CD4-positive, CD25-positive, alpha-beta regulatory T cell (primary cell): ENCODE results near the gene ZNF512B. TPM values are rescaled to one million over a fixed set of nuclear protein-coding genes. Genes with fewer than 3 reads are reported as not detected.
"Not testable (repeated sequence)": the region's sequence is repeated elsewhere in the genome, so short reads cannot be mapped to it uniquely, and the experiment has no call there.

Experiments used
- ATAC-seq, 2 donors: fragments of 150-1000 bp; cut with Tn5 transposase; one replicate each; pipeline ENCODE4 v1.10.0; 2021; ENCODE audit warnings: low read depth in 2 of 2, moderate number of reproducible peaks in 2 of 2, moderate library complexity in 1 of 2
- DNase-seq, 3 donors: peaks; one replicate each; pipeline versions ENCODE4 v3.0.0 to v3.0.0-alpha.2; 2012 to 2022; ENCODE audit warnings: mixed read lengths in 1 of 3
- H3K27ac ChIP-seq: one replicate; pipeline ENCODE4 v1.7.0; 2013; ENCODE audit warnings: mild to moderate bottlenecking, low read length; ENCODE audit not compliant: insufficient read depth, poor library complexity, severe bottlenecking
- H3K27me3 ChIP-seq: one replicate; pipeline ENCODE4 v1.7.0; 2013; ENCODE audit warnings: low read length; ENCODE audit not compliant: control insufficient read depth, insufficient read depth
- H3K36me3 ChIP-seq: one replicate; pipeline ENCODE4 v1.7.0; 2013; ENCODE audit warnings: mild to moderate bottlenecking, low read length, moderate library complexity; ENCODE audit not compliant: control insufficient read depth, insufficient read depth
- H3K4me1 ChIP-seq: 2 replicates; pipeline ENCODE4 v1.7.0; 2013; ENCODE audit warnings: mild to moderate bottlenecking, low read length; ENCODE audit not compliant: insufficient read depth, control insufficient read depth, poor library complexity, severe bottlenecking
- H3K4me3 ChIP-seq: one replicate; pipeline ENCODE4 v1.7.0; 2013; ENCODE audit warnings: low read depth, mild to moderate bottlenecking, low read length, moderate library complexity
- H3K9me3 ChIP-seq, 2 experiments: 1 replicate in 1 of 2; 2 replicates in 1 of 2; pipeline ENCODE4 v1.7.0; 2013; ENCODE audit warnings: low read length in 2 of 2, mild to moderate bottlenecking in 1 of 2, moderate library complexity in 1 of 2; ENCODE audit not compliant: control insufficient read depth in 2 of 2
- H3K27ac Mint-ChIP-seq, 3 donors: one replicate each; pipeline ENCODE4 v1.8.0; 2020 to 2022; ENCODE audit warnings: mild to moderate bottlenecking in 3 of 3, mixed read lengths in 3 of 3, moderate library complexity in 2 of 3
- H3K27me3 Mint-ChIP-seq: one replicate; pipeline ENCODE4 v1.8.0; 2022; ENCODE audit warnings: mild to moderate bottlenecking, mixed read lengths
- H3K36me3 Mint-ChIP-seq: one replicate; pipeline ENCODE4 v1.8.0; 2020; ENCODE audit warnings: mixed read lengths
- H3K4me1 Mint-ChIP-seq, 4 donors: one replicate each; pipeline ENCODE4 v1.8.0; 2020 to 2022; ENCODE audit warnings: mixed read lengths in 4 of 4, mild to moderate bottlenecking in 1 of 4
- H3K4me3 Mint-ChIP-seq, 4 donors: one replicate each; pipeline ENCODE4 v1.8.0; 2020 to 2022; ENCODE audit warnings: mild to moderate bottlenecking in 4 of 4, mixed read lengths in 4 of 4, moderate library complexity in 3 of 4
- H3K9me3 Mint-ChIP-seq, 7 donors: one replicate each; pipeline ENCODE4 v1.8.0; 2020 to 2022; ENCODE audit warnings: mixed read lengths in 7 of 7, mild to moderate bottlenecking in 3 of 7, moderate library complexity in 2 of 7
- polyA plus RNA-seq, 4 donors: library from polyadenylated mRNA; unstranded; fragments of 300-500 nt; fragmentation: Illumina TruSeq; gene quantifications; one replicate each; pipeline ENCODE4 v1.2.3, GENCODE V29; 2021
- total RNA-seq: library from RNA; stranded (reverse); gene quantifications from one replicate; pipeline ENCODE4 v1.2.3, GENCODE V29; 2022

Gene ZNF512B
- total and polyA plus RNA-seq, 5 donors from 2014 or later: 0.41 to 21.2 (median 0.47) TPM

GRCh38 chr20:63916371-63916939 is 53.3 kb downstream of the ZNF512B start:
- not testable (repeated sequence) for H3K9me3 Mint-ChIP-seq, H3K27me3 ChIP-seq, H3K27ac ChIP-seq, H3K27ac Mint-ChIP-seq, H3K9me3 ChIP-seq, H3K27me3 Mint-ChIP-seq, DNase-seq, H3K4me3 Mint-ChIP-seq, H3K4me3 ChIP-seq, ATAC-seq, H3K4me1 ChIP-seq
- Mint-ChIP-seq H3K36me3 (peaks cover 16% of the 10 kb centered on the region), H3K4me1 (peaks cover 0 to 25% (median 14%) of the 10 kb centered on the region in 4 donors)
- H3K36me3 ChIP-seq: peaks cover 14% of the 10 kb centered on the region

- no peaks in the 10 kb centered on the region for H3K9me3 ChIP-seq
- DNase-seq: no peak
- Mint-ChIP-seq H3K9me3 (peaks cover 0 to 4% (median 0%) of the 10 kb centered on the region in 7 donors), H3K4me1 (peaks cover 5 to 35% (median 22%) of the 10 kb centered on the region in 4 donors), H3K27me3 (no peaks in the 10 kb centered on the region), H3K27ac (no peak overlapping the region), H3K4me3 (no peak overlapping the region), H3K36me3 (peaks cover 16% of the 10 kb centered on the region)
- no peak overlapping the region for H3K27ac ChIP-seq
- no peak overlapping the region for H3K4me3 ChIP-seq
- H3K27me3 ChIP-seq: no peaks in the 10 kb centered on the region
- H3K4me1 ChIP-seq: no peaks in the 10 kb centered on the region
- ATAC-seq: no peak
- peaks cover 14% of the 10 kb centered on the region for H3K36me3 ChIP-seq
Measured at GRCh38 chr20:63915471-63915870, 54.3 kb downstream of the ZNF512B start.

DNA sequence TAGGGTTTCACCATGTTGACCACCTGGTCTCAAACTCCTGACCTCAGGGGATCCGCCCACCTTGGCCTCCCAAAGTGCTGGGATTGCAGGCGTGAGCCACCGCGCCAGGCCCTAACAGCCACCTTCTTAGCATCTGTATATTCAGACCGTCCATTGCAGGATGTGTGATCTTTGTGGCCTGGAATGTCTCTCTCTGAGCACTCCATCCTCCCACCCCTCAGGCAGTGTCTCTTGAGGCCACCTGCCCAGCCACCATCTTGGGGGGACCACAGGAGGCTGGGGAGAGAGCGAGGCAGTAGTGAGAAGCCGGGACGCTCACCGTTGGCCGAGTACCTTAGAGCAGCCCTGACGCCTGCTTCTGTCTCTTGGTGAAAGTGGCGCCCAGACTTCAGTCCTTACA is 56.0 kb downstream of the ZNF512B start:
- Histone ChIP-seq H3K9me3 (no peaks in the 10 kb centered on the region), H3K27me3 (no peaks in the 10 kb centered on the region), H3K4me1 (peaks cover 6% of the 10 kb centered on the region), H3K27ac (no peak overlapping the region), H3K36me3 (peaks cover 12% of the 10 kb centered on the region), H3K4me3 (no peak overlapping the region)
- ATAC-seq: no peak
- Mint-ChIP-seq H3K4me3 (no peak overlapping the region), H3K4me1 (peaks cover 11 to 45% (median 31%) of the 10 kb centered on the region in 4 donors), H3K27ac (no peak overlapping the region), H3K27me3 (no peaks in the 10 kb centered on the region), H3K9me3 (peaks cover 0 to 4% (median 0%) of the 10 kb centered on the region in 7 donors), H3K36me3 (peaks cover 20% of the 10 kb centered on the region)
- no peak for DNase-seq

DNA sequence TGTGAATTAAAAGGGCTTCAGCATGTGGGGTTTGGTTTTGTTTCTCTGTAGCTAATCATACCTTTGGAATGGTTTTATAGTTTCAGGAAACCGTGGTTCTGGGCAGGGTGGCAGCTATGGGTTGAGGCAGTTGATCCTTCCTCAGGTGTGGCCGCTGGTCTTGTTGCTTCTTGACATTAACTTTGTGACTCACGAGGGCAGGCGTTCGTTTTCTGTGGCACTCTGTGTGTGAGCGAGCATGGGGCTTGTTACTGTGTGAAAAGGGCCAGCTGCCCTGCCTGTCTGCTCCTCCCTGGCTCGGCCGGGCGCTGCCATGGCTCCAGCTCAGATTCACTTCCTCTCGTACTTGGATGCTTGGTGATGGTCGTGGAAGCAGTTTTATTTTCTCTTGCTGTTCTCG is 58.6 kb downstream of the ZNF512B start:
- Mint-ChIP-seq H3K4me3 (peak overlapping the region in 1 of 4 donors; percentile 38), H3K4me1 (peaks cover 11 to 55% (median 30%) of the 10 kb centered on the region in 4 donors)
- H3K4me1 ChIP-seq: peaks cover 6% of the 10 kb centered on the region

DNA sequence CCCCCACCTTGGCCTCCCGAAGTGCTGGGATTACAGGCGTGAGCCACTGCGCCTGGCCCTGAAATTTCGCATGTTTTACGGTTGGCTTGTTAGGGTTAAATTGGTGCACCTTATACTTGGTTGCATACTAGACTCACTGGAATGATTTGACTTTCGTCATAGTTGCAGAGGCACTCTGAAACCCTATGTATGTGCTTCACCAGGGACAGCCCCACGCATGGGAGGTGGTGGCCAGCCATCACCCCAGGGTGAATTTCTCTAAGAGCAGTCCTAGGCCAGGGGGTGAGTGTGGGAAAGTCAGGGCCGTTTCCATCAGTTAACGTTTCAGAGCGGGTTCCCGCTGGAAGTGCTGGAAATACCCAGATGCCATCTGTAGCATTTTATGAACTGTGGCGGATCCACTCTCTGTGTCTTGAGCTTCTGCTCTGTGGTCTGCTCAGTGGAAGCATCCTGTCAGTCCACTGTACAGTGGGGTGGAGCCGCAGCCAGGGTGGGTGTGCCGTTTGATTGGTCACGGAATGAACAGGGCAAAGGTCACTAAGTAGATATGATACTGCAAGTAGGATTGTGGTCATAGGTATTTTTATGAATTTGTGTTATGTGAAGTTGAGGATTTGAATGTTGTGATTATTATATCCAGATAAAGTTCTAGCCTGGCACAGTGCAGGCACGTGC is 61.6 kb downstream of the ZNF512B start:
- DNase-seq (no peak), ATAC-seq (no peak)
- H3K27me3 ChIP-seq: no peaks in the 10 kb centered on the region
- H3K27ac ChIP-seq: no peak overlapping the region
- no peaks in the 10 kb centered on the region for H3K27me3 Mint-ChIP-seq
- H3K9me3 Mint-ChIP-seq: no peaks in the 10 kb centered on the region
- H3K9me3 ChIP-seq: no peaks in the 10 kb centered on the region
- peaks cover 22% of the 10 kb centered on the region for H3K4me1 ChIP-seq
- no peak overlapping the region for H3K4me3 ChIP-seq
- peak overlapping the region in 2 of 3 donors; percentile 16 to 80 for H3K27ac Mint-ChIP-seq
- no peaks in the 10 kb centered on the region for H3K36me3 ChIP-seq
- H3K36me3 Mint-ChIP-seq: peaks cover 4% of the 10 kb centered on the region
- peaks cover 11 to 70% (median 37%) of the 10 kb centered on the region in 4 donors for H3K4me1 Mint-ChIP-seq
- H3K4me3 Mint-ChIP-seq: no peak overlapping the region

More for the DNA sequence above, 58.6 kb downstream of the ZNF512B start:
- ATAC-seq: no peak
- H3K27ac Mint-ChIP-seq: peak overlapping the region in 2 of 3 donors; percentile 38 to 87
- Histone ChIP-seq H3K36me3 (peaks cover 6% of the 10 kb centered on the region), H3K9me3 (no peaks in the 10 kb centered on the region), H3K27me3 (no peaks in the 10 kb centered on the region), H3K4me3 (no peak overlapping the region), H3K27ac (no peak overlapping the region)
- no peaks in the 10 kb centered on the region for H3K27me3 Mint-ChIP-seq
- peaks cover 10% of the 10 kb centered on the region for H3K36me3 Mint-ChIP-seq
- H3K9me3 Mint-ChIP-seq: peaks cover 0 to 2% (median 0%) of the 10 kb centered on the region in 7 donors
- peak in 1 of 3 donors; percentile 16 for DNase-seq

Other genes with a start within 250 kb of the ZNF512B start
- 237 TPM for gene LIME1, start 233.3 kb downstream of the ZNF512B start, total RNA-seq
- gene LIME1, start 233.3 kb downstream of the ZNF512B start, polyA plus RNA-seq: 100 to 1,000 TPM; 338 to 547 (median 430) TPM
- gene SLC2A4RG, start 230.2 kb downstream of the ZNF512B start, total RNA-seq: 110 TPM
- gene SLC2A4RG, start 230.2 kb downstream of the ZNF512B start, polyA plus RNA-seq: 1 to 10 TPM; 2.9 to 7.7 (median 4.5) TPM
- gene ZBTB46, start 138.7 kb downstream of the ZNF512B start, total RNA-seq: 0.49 TPM
- gene ZBTB46, start 138.7 kb downstream of the ZNF512B start, polyA plus RNA-seq: under 1 TPM in 2 of 4 donors, not detected in 2; 0.03 to 0.09 TPM
- not detected for gene ABHD16B, start 108.4 kb downstream of the ZNF512B start, total RNA-seq
- gene ABHD16B, start 108.4 kb downstream of the ZNF512B start, polyA plus RNA-seq: under 1 TPM in 1 of 4 donors, not detected in 3; 0.21 TPM
- 33.7 TPM for gene TPD52L2, start 104.7 kb downstream of the ZNF512B start, total RNA-seq
- gene TPD52L2, start 104.7 kb downstream of the ZNF512B start, polyA plus RNA-seq: 10 to 100 TPM; 69.0 to 72.1 (median 69.9) TPM
- 34.9 TPM for gene DNAJC5, start 74.8 kb downstream of the ZNF512B start, total RNA-seq
- gene DNAJC5, start 74.8 kb downstream of the ZNF512B start, polyA plus RNA-seq: 1 to 10 TPM; 5.0 to 7.0 (median 5.8) TPM
- 43.0 TPM for gene UCKL1, start 13.5 kb downstream of the ZNF512B start, total RNA-seq
- gene UCKL1, start 13.5 kb downstream of the ZNF512B start, polyA plus RNA-seq: 10 to 100 TPM; 25.1 to 35.7 (median 31.6) TPM
- 14.3 TPM for gene SAMD10, start 9.7 kb upstream of the ZNF512B start, total RNA-seq
- gene SAMD10, start 9.7 kb upstream of the ZNF512B start, polyA plus RNA-seq: 1 to 10 TPM; 5.9 to 8.3 (median 7.2) TPM
- 61.8 TPM for gene PRPF6, start 11.2 kb upstream of the ZNF512B start, total RNA-seq
- 10 to 100 TPM; 76.8 to 85.3 (median 80.1) TPM for gene PRPF6, start 11.2 kb upstream of the ZNF512B start, polyA plus RNA-seq
- 6.0 TPM for gene C20orf204, start 66.3 kb upstream of the ZNF512B start, total RNA-seq
- gene C20orf204, start 66.3 kb upstream of the ZNF512B start, polyA plus RNA-seq: 1 to 10 TPM in 1 of 4 donors, under 1 TPM in 2, not detected in 1; 0.89 to 1.4 (median 0.91) TPM
- gene SOX18, start 79.7 kb upstream of the ZNF512B start, total RNA-seq: not detected
- gene SOX18, start 79.7 kb upstream of the ZNF512B start, polyA plus RNA-seq: not detected
- gene TCEA2, start 93.3 kb upstream of the ZNF512B start, total RNA-seq: 24.8 TPM
- 10 to 100 TPM; 17.7 to 27.1 (median 20.9) TPM for gene TCEA2, start 93.3 kb upstream of the ZNF512B start, polyA plus RNA-seq
- 50.7 TPM for gene RGS19, start 109.6 kb upstream of the ZNF512B start, total RNA-seq
- gene RGS19, start 109.6 kb upstream of the ZNF512B start, polyA plus RNA-seq: 100 to 1,000 TPM in 2 of 4 donors, 10 to 100 TPM in 2; 79.4 to 105 (median 95.0) TPM
- gene OPRL1, start 110.2 kb upstream of the ZNF512B start, total RNA-seq: 1.3 TPM
- gene OPRL1, start 110.2 kb upstream of the ZNF512B start, polyA plus RNA-seq: 1 to 10 TPM in 1 of 4 donors, under 1 TPM in 3; 0.58 to 1.1 (median 0.59) TPM
- gene LKAAEAR1, start 114.5 kb upstream of the ZNF512B start, total RNA-seq: not detected
- gene LKAAEAR1, start 114.5 kb upstream of the ZNF512B start, polyA plus RNA-seq: 1 to 10 TPM in 1 of 4 donors, under 1 TPM in 1, not detected in 2; 0.42 to 1.4 TPM
- gene NPBWR2, start 137.6 kb upstream of the ZNF512B start, total RNA-seq: not detected
- gene NPBWR2, start 137.6 kb upstream of the ZNF512B start, polyA plus RNA-seq: not detected
- not detected for gene MYT1, start 194.5 kb upstream of the ZNF512B start, total RNA-seq
- gene MYT1, start 194.5 kb upstream of the ZNF512B start, polyA plus RNA-seq: under 1 TPM in 1 of 4 donors, not detected in 3; 0.14 TPM